Measurements from ENCODE around the gene ODC1. TPM values are rescaled to one million over a fixed set of nuclear protein-coding genes. Genes with fewer than 3 reads are reported as not detected.

ODC1 gene
- total and polyA plus RNA-seq, 2 of the 4 experiments (the other 2 are of a cell fraction), result 117 to 204 TPM

- H3K4me3 ChIP-seq (ENCODE audit: insufficient read depth, low read depth, low read length), result no peak overlapping the region
- intact Hi-C loops (cut with micrococcal nuclease), result loop anchor here (1.0 to 10.0 kb wide), 2 partner anchors 138 to 333 kb away; no protein-coding TSS in a partner anchor
- POLR2A ChIA-PET (ENCODE audit: unreplicated experiment), result no interaction called here
- BruUV-seq (replicated peaks), result no TSS peak
- H2BK120ac ChIP-seq (ENCODE audit: low read depth, low read length), result no peak overlapping the region
- no peak overlapping the region for H2BK5ac ChIP-seq (ENCODE audit: low read depth, low read length, poor library complexity, severe bottlenecking)
- H3K9me1 ChIP-seq (ENCODE audit: insufficient read depth, low read length), result peaks cover 7% of the 10 kb centered on the region; the same call in 1 of the 2 replicates
- no peak overlapping the region for H3K18ac ChIP-seq (ENCODE audit: low read depth, low read length)
- H3K9ac ChIP-seq (ENCODE audit: low read depth, low read length), result no peak overlapping the region
- dilution Hi-C loops (cut with HindIII; ENCODE audit: low sequenced_read_pairs, unreplicated experiment), result no loop called here
- CTCF ChIA-PET, result interaction anchor here (0.6 to 2.3 kb wide), 9 partner anchors 23 to 421 kb away, joined by 3 to 13 read pairs (median 3); partner anchors contain the start of gene HPCAL1
- peak overlapping the region; percentile 54; the same call in 1 of the 2 replicates for H2AK5ac ChIP-seq (ENCODE audit: low read depth, low read length)
- peaks cover 10% of the 10 kb centered on the region for H4K20me1 ChIP-seq (ENCODE audit: insufficient read depth, low read length)
- TF ChIP-seq RAD21 (IDR thresholded peaks at IDR 0.05; ENCODE audit: low read length), result no peak
- no peak for TF ChIP-seq NFE2L2 (IDR thresholded peaks at IDR 0.05; ENCODE audit: low read depth, low read length)
- peak; percentile 40; the same call in 1 of the 2 replicates for TF ChIP-seq CEBPB (IDR thresholded peaks at IDR 0.05; ENCODE audit: low read depth, low read length)
- no peak for TF ChIP-seq MXI1 (IDR thresholded peaks at IDR 0.05; ENCODE audit: borderline replicate concordance, low read depth, low read length)
- no peak for TF ChIP-seq BHLHE40 (IDR thresholded peaks at IDR 0.05; ENCODE audit: low read depth, low read length)
- peak; percentile 36; the same call in 1 of the 2 replicates for TF ChIP-seq MAFK (IDR thresholded peaks at IDR 0.05; ENCODE audit: low read depth, low read length)
- no peak for TF ChIP-seq RFX5 (IDR thresholded peaks at IDR 0.05; ENCODE audit: low read depth, low read length)
- no peak for TF ChIP-seq CTCF (conservative IDR thresholded peaks at IDR 0.05; ENCODE audit: low read depth, low read length)
- 60% methylated on average over 1 of the region's 11 CpGs; no CpG with 5 or more reads in 1 of the 2 experiments for WGBS, 2 experiments (ENCODE audit: extremely low coverage in 2 of 2, insufficient read length in 1 of 2)
- 0 out of 2 replicates have a peak overlapping the region, but pooled peaks have one; percentile 2 for H3K4ac ChIP-seq (ENCODE audit: low read depth, low read length)
- no peak overlapping the region for H3K4me2 ChIP-seq (ENCODE audit: low read depth, low read length)
- H3K79me1 ChIP-seq (ENCODE audit: low read depth in 1 of 2, low read length in 2 of 2), result peaks cover 0 to 9% of the 10 kb centered on the region in 2 experiments; a peak in 1 of 4 replicates
- ATAC-seq (ENCODE audit: low read depth) (no peak), DNase-seq (peak; percentile 34)
- in situ Hi-C loops (cut with MboI; ENCODE audit: low sequenced_read_pairs), result loop anchor here (10.0 kb wide), 1 partner anchor 263 kb away; no protein-coding TSS in a partner anchor
- no peak overlapping the region for H4K91ac ChIP-seq (ENCODE audit: insufficient read depth, low read depth, low read length)
- no peaks in the 10 kb centered on the region for H3K27me3 ChIP-seq (ENCODE audit: control insufficient read depth, insufficient read depth, low read length)
- no peak overlapping the region for H2BK15ac ChIP-seq (ENCODE audit: low read depth, low read length)
- H3K27ac ChIP-seq (ENCODE audit: insufficient read depth, low read length), result no peak overlapping the region
- no peaks in the 10 kb centered on the region for H3K36me3 ChIP-seq (ENCODE audit: control insufficient read depth, insufficient read depth, low read length)
- H3K9me3 ChIP-seq (ENCODE audit: control insufficient read depth, insufficient read depth, low read length), result no peaks in the 10 kb centered on the region
- H3K4me1 ChIP-seq (ENCODE audit: control insufficient read depth, insufficient read depth, low read length), result peaks cover 21% of the 10 kb centered on the region
- H4K5ac ChIP-seq (ENCODE audit: low read depth, low read length), result no peak overlapping the region
- H4K8ac ChIP-seq (ENCODE audit: low read depth in 2 of 2, low read length in 2 of 2), result no peak overlapping the region
- H2AFZ ChIP-seq (replicated peaks; ENCODE audit: low read length, poor library complexity), result no peak overlapping the region
- no peak overlapping the region for H2BK20ac ChIP-seq (ENCODE audit: low read depth, low read length)
- peak overlapping the region; percentile 68 for H2AK9ac ChIP-seq (replicated peaks; ENCODE audit: low read depth, low read length, poor library complexity)
- no peak overlapping the region for H3K14ac ChIP-seq (replicated peaks; ENCODE audit: low read depth, low read length)
- H3K56ac ChIP-seq (ENCODE audit: extremely low read depth, insufficient read depth, low read length), result no peak overlapping the region
- H3K23ac ChIP-seq (ENCODE audit: low read depth, low read length), result no peak overlapping the region
Observed at GRCh38 chr2:10407841-10408648, 40.1 kb downstream of the ODC1 start.

All from IMR-90 (cell line).